Measurements from ENCODE around the gene RAB25.
"Not testable (repeated sequence)": the region's sequence is repeated elsewhere in the genome, so short reads cannot be mapped to it uniquely, and the experiment has no call there.

Gene RAB25

DNA sequence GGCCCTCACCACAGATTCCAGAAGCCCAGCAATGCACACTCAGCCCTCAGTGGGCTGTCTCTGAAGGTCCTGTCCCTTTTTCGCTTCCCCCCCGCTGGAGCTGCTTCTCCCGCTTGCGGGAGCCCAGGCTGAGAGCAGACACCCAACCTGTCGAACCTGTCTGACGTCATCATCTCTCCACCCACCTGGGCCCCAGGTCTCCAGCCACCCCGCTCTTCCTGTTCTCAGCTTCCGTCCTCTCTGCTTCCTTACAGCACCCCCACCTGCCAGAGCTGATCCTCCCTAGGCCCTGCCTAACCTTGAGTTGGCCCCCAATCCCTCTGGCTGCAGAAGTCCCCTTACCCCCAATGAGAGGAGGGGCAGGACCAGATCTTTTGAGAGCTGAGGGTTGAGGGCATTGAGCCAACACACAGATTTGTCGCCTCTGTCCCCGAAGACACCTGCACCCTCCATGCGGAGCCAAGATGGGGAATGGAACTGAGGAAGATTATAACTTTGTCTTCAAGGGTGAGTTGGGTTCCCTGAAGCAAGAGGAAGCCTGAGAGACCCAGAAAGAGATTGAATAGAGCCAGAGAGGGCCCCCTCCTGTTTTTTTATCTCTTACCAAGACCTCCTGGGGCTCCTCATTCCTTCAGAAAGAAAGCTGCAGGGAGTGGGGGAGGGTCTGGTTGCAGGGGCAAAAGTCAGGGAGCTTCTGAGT lies at the start of gene RAB25:
Gene RAB25, plus strand, starts transcription at position 224 of the 700 bp plus-strand sequence. Its CDS starts 241 bp downstream, at position 465.
- Histone ChIP-seq H3K4me1 (ENCODE audit: insufficient read depth, low read length) (no peaks in the 10 kb centered on the region), H3K9me3 (ENCODE audit: control insufficient read depth, insufficient read depth, low read length) (no peaks in the 10 kb centered on the region), H3K36me3 (ENCODE audit: insufficient read depth, low read length) (peaks cover 3% of the 10 kb centered on the region; the same call in 1 of the 2 replicates), H3K9ac (ENCODE audit: low read depth, low read length) (peak within 1 kb of the TSS; percentile 52)

DNA sequence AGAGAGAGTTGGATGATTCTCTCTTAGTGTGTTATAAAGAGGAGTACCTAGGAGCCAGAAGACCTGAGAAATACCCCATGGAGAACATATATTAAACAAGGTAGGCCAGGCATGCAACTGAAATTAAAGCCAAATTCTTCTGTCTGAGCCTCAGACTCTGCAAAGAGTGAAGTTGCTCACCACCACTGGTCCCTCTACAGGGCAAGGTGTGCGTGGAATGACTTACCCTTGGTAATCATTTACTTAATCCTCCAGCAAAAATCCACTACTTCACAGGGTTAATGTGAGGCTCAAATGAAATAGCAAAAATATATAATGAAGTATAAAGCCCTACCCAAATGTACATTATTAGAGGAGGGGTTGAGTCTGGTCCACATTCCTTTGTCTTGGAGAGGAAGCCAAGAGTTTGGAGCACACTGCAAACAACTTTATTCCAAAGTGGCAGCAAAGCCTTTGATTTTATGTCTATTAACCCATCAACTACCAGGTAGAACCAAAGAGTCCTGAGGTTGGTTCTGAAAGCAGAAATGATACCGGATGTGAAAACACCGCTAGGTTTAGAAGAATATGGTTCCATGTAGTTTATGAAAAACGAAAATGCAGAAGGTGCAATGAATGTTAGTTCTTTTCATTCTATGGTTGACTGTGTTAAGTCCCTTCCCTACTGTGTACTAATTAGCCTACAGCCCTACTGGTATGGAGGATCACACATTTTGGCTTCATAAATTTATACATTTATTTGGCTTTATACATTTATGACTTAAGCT lies 48.7 kb upstream of the RAB25 start:
- Histone ChIP-seq H3K36me3 (ENCODE audit: insufficient read depth, low read length) (peaks cover 34% of the 10 kb centered on the region), H3K9ac (ENCODE audit: low read depth, low read length) (no peak overlapping the region), H3K9me3 (ENCODE audit: control insufficient read depth, insufficient read depth, low read length) (no peaks in the 10 kb centered on the region), H3K4me1 (ENCODE audit: insufficient read depth, low read length) (no peaks in the 10 kb centered on the region)

DNA sequence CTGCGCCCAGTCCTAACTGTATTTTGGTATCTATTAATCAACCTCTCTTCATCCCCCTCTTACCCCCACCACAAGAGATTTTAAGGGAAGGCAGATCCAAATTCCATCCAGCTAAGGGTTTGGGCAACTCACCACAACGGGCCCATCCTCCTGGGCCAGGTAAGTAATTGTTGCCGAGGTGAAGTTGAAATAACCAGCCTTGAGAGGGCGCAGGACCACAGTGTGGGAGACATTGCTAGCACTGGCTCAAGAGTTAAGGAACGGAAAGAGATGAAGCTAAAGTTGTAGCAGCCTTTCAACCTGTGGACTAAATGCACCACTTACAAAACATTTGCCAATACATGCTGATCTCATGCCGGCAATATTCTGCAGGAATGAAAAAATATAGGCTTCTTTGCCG lies 46.1 kb upstream of the RAB25 start:
- H3K36me3 ChIP-seq (ENCODE audit: insufficient read depth, low read length), result peaks cover 31% of the 10 kb centered on the region
- H3K9ac ChIP-seq (ENCODE audit: low read depth, low read length), result no peak overlapping the region
- no peaks in the 10 kb centered on the region for H3K4me1 ChIP-seq (ENCODE audit: insufficient read depth, low read length)
- H3K9me3 ChIP-seq (ENCODE audit: control insufficient read depth, insufficient read depth, low read length), result no peaks in the 10 kb centered on the region

DNA sequence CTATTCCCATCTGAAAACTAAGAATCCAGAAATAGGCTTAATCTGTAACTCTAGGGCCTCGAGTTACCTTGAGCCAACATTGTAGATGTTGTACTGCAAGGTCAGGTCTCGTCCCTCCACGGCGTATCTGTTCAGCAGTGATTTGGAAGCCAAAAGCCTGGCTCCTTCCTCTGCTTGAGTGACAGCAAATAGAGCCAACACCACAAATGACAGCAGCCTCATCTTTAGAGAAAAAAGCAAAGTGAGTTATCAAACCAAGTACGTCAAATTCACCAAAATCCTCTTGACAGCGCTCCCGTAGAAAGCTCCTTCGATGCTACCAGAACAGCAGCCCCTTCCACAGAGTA lies 41.0 kb upstream of the RAB25 start:
- Histone ChIP-seq H3K9ac (ENCODE audit: low read depth, low read length) (peak overlapping the region; percentile 58; the same call in 1 of the 2 replicates), H3K4me1 (ENCODE audit: insufficient read depth, low read length) (no peaks in the 10 kb centered on the region), H3K36me3 (ENCODE audit: insufficient read depth, low read length) (peaks cover 5% of the 10 kb centered on the region), H3K9me3 (ENCODE audit: control insufficient read depth, insufficient read depth, low read length) (no peaks in the 10 kb centered on the region)

DNA sequence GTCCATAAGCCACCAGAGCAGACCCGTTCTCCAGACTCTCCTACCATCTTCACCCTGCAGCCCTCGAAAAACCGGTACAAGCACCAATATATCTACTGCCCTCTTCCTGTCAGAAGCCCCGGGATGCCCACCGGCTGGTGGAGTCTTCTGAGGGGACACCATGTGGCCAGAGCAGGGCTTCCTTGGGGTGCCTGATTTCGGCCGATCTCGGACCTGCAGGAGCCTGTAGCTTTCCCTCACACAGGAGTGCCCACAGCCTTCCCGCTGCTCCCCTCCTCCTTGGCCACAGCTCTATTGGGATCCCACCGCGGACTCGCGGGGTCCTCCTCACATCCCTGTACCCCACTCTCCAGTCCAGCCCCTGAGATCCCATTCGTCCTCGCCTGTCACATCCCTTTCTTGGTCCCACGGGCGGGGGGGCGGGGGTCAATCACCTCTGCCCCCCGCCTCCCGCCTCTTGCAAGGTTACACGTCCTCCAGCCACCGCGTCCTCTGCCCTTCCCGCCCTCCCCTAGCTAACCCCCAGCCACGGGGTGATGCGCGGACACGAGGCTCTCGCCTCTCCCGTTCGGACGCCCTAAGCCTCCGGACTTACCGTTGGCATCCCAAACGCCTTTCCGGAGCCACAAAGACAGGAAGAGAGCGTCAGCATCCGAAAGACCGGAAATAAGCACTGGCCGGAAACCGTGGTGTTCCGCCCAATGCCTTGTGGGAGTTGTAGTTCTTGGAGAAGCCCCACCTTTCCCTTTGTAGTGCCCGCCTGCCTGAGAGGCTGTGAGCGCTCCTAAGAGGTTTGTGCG lies 40.5 kb upstream of the RAB25 start, which contains the start of gene SSR2:
Gene SSR2, minus strand, starts transcription at position 659 of the 800 bp plus-strand sequence. CDS start 784 bp downstream, outside the sequence.
- no peaks in the 10 kb centered on the region for H3K4me1 ChIP-seq (ENCODE audit: insufficient read depth, low read length)
- no peaks in the 10 kb centered on the region for H3K9me3 ChIP-seq (ENCODE audit: control insufficient read depth, insufficient read depth, low read length)
- peak within 1 kb of the TSS; percentile 58 for H3K9ac ChIP-seq (ENCODE audit: low read depth, low read length)
- H3K36me3 ChIP-seq (ENCODE audit: insufficient read depth, low read length), result peaks cover 4% of the 10 kb centered on the region

DNA sequence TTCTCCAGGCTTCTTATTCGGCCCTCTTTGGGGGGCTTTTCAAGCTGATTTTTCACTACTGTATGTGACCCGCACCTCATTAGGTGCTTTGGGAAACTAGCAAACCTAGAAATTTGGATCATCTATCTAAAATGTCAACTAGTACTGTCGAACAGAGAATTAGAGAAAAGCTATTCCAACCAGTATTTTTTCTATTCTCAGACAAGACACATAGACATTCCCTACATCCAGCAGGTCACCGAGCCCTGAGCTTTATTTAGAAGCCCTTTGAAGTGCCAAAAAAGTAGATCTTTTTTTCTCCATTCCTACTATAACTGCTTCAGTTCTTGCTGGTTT lies 39.9 kb upstream of the RAB25 start:
- no peaks in the 10 kb centered on the region; the same call in 1 of the 2 replicates for H3K4me1 ChIP-seq (ENCODE audit: insufficient read depth, low read length)
- no peaks in the 10 kb centered on the region for H3K9me3 ChIP-seq (ENCODE audit: control insufficient read depth, insufficient read depth, low read length)
- H3K36me3 ChIP-seq (ENCODE audit: insufficient read depth, low read length), result peaks cover 4% of the 10 kb centered on the region
- peak overlapping the region; percentile 58; the same call in 1 of the 2 replicates for H3K9ac ChIP-seq (ENCODE audit: low read depth, low read length)

DNA sequence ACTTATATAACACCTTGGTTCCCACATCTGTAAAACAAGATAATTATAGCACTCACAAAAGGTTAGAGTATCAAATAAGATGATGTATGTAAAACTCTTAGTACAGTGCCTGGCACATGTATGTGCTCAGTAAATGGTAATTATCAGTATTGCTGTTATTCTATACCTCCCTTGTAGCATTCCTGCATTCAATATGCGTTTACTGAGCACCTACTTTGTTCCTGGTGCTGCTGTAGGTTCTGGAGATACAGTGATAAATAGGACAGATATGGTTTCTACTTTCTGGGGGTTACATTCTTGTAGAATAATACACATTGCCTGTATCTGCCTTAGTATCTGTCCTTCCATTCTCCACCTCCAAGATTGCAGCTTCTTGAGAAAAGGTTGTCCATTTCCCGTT lies 39.0 kb upstream of the RAB25 start:
- Histone ChIP-seq H3K36me3 (ENCODE audit: insufficient read depth, low read length) (peaks cover 4% of the 10 kb centered on the region), H3K9me3 (ENCODE audit: control insufficient read depth, insufficient read depth, low read length) (no peaks in the 10 kb centered on the region), H3K9ac (ENCODE audit: low read depth, low read length) (no peak overlapping the region), H3K4me1 (ENCODE audit: insufficient read depth, low read length) (no peaks in the 10 kb centered on the region; the same call in 1 of the 2 replicates)

DNA sequence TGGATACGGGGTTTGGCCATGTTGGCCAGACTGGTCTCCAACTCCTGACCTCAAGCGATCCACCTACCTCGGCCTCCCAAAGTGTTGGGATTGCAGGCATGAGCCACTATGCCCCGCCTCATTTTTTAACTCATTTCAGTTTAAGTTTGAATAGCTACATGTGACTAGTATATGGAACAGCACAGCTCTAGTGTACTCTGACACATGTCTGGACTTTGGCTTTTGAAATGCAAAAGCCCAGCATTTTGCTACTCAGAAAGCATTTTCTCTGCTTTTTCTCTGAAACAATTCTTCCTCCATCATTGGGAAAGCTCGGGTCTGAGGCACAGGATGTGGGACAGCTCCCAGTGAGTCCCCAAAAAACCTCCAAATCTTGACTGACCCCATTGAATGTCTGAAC lies 36.2 kb upstream of the RAB25 start:
- no peaks in the 10 kb centered on the region; the same call in 1 of the 2 replicates for H3K4me1 ChIP-seq (ENCODE audit: insufficient read depth, low read length)
- no peaks in the 10 kb centered on the region for H3K9me3 ChIP-seq (ENCODE audit: control insufficient read depth, insufficient read depth, low read length)
- H3K9ac ChIP-seq (ENCODE audit: low read depth, low read length), result no peak overlapping the region
- no peaks in the 10 kb centered on the region; the same call in 1 of the 2 replicates for H3K36me3 ChIP-seq (ENCODE audit: insufficient read depth, low read length)

DNA sequence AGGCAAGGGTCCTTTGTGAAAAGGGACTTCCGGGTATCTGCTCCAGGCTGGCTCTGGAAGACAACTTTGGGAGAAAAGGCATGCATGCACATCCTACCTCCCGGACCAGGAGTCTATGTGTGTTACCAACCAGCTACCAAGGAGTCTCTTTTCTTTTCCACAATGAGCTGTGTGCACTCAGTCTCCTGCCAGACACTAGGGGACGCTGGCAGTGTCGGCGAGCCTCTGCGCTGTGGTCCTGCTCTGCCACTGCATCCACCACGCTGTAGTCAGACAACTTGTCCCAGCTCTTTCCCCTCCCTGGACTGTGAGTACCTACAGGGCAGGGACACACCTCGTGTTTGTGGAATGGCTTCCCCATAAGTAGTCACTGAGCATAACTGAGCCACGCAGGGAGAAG lies 35.1 kb upstream of the RAB25 start:
- Histone ChIP-seq H3K9ac (ENCODE audit: low read depth, low read length) (no peak overlapping the region), H3K4me1 (ENCODE audit: insufficient read depth, low read length) (no peaks in the 10 kb centered on the region; the same call in 1 of the 2 replicates), H3K9me3 (ENCODE audit: control insufficient read depth, insufficient read depth, low read length) (no peaks in the 10 kb centered on the region), H3K36me3 (ENCODE audit: insufficient read depth, low read length) (no peaks in the 10 kb centered on the region)

DNA sequence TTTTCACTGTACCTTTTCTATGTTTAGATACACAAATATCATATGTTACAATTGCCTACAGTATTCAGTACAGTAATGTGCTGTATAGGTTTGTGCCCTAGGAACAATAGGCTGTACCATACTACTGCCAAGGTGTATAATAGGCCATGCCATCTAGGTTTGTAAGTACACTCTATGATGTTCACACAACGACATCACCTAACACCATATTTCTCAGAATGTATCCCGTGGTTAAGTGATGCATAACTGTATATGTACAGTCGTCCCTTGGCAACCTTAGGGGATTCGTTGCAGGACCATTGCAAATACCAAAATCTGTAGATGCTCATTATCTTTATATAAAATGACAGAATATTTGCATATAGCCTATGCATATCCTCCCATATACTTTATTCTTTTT lies 34.4 kb upstream of the RAB25 start:
- H3K36me3 ChIP-seq (ENCODE audit: insufficient read depth, low read length), result no peaks in the 10 kb centered on the region
- no peak overlapping the region for H3K9ac ChIP-seq (ENCODE audit: low read depth, low read length)
- no peaks in the 10 kb centered on the region; the same call in 1 of the 2 replicates for H3K4me1 ChIP-seq (ENCODE audit: insufficient read depth, low read length)
- H3K9me3 ChIP-seq (ENCODE audit: control insufficient read depth, insufficient read depth, low read length), result no peaks in the 10 kb centered on the region

DNA sequence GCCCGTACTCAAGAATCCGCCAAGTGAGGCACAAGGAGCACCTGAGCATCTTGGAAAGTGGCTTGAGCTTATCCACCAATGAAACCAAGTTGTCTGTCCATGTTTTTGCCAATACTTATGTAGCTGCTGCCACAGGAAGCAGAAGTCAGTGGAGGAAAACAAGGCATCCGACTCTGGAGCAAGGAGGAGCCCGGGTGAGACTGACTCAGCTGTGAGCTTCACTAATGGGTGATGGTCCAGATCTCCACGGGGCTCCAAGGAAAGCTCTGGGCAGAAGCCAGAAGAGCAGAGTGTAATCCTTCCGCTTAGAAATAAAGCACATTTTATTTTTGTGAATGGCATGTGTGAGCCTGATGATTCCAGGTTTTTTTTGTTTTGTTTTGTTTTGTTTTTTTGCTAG lies 27.9 kb upstream of the RAB25 start:
- Histone ChIP-seq H3K9me3 (ENCODE audit: control insufficient read depth, insufficient read depth, low read length) (no peaks in the 10 kb centered on the region), H3K4me1 (ENCODE audit: insufficient read depth, low read length) (no peaks in the 10 kb centered on the region), H3K9ac (ENCODE audit: low read depth, low read length) (no peak overlapping the region), H3K36me3 (ENCODE audit: insufficient read depth, low read length) (no peaks in the 10 kb centered on the region)

DNA sequence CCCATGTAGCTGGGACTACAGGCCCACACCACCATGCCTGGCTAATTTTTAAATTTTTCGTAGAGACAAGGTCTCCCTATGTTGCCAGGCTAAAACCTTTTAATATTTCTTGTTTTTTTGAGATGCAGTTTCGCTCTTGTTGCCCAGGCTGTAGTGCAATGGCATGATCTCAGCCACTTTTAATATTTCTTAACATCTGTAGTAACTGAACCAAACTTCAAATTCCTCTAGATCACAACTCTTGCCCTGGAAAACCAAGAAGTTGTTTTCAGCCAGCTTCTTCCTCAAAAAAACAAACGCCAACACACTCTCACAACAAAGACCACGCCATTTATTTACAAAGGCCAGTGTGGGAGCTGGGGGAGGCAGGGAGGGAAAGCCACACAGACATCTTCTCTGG lies 26.0 kb upstream of the RAB25 start:
- H3K4me1 ChIP-seq (ENCODE audit: insufficient read depth, low read length); H3K9me3 ChIP-seq (ENCODE audit: control insufficient read depth, insufficient read depth, low read length); H3K36me3 ChIP-seq (ENCODE audit: insufficient read depth, low read length); H3K9ac ChIP-seq (ENCODE audit: low read depth, low read length): not testable (repeated sequence)

DNA sequence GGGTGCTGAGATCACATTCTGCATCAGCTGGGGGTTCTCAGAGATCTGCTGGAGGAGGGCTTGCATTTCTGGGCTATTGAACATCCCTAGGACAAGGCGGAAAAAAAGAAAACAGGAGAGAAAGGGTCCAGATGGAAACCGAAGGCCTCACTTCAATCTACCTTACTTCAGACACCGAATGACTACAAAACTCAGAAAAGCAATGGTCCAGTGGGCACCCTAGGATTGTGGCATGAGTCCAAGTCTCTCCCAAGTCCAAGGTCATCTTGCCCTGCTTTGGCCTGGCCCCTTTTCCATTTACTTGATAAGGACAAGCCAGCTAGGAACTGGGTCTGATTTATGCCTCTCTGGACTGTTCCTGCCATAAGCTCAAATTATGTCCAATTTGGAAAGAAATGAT lies 18.1 kb upstream of the RAB25 start:
- Histone ChIP-seq H3K9me3 (ENCODE audit: control insufficient read depth, insufficient read depth, low read length) (no peaks in the 10 kb centered on the region), H3K36me3 (ENCODE audit: insufficient read depth, low read length) (peaks cover 2% of the 10 kb centered on the region; the same call in 1 of the 2 replicates), H3K9ac (ENCODE audit: low read depth, low read length) (no peak overlapping the region), H3K4me1 (ENCODE audit: insufficient read depth, low read length) (no peaks in the 10 kb centered on the region)

DNA sequence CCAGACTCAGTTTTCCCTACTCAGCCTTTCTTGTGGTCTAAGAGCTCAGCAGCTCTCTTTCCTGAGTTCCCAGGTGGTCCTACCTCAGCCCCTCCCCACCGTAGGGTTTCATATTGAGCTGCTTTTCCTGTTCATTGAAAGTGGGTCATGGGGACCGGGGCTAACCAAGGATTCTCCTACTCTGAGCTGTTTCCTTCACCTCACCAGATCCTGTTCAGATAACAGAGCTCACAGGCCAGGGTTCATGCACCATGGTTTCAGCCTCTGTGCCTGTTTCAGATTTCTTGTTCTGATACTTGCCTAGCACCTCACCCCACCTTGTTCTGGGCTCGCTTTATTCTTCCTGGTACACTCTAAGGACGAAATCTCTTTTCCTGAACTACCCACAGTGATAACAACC lies 15.9 kb upstream of the RAB25 start:
- Histone ChIP-seq H3K36me3 (ENCODE audit: insufficient read depth, low read length) (peaks cover 2% of the 10 kb centered on the region; the same call in 1 of the 2 replicates), H3K4me1 (ENCODE audit: insufficient read depth, low read length) (no peaks in the 10 kb centered on the region), H3K9me3 (ENCODE audit: control insufficient read depth, insufficient read depth, low read length) (no peaks in the 10 kb centered on the region), H3K9ac (ENCODE audit: low read depth, low read length) (no peak overlapping the region)
